Astrocyte (in vitro differentiated cells and primary cell): ENCODE measurements around the gene SH3PXD2B.

Experiments used
- CTCF ChIP-seq: IDR thresholded peaks from 2 replicates; pipeline ENCODE4 v1.5.1; 2011; ENCODE audit warnings: low read depth, mild to moderate bottlenecking, inconsistent platforms, low read length, moderate library complexity; ENCODE audit not compliant: insufficient read depth
- EZH2 ChIP-seq: IDR thresholded peaks from 2 replicates; pipeline ENCODE4 v1.6.1; 2012; ENCODE audit warnings: mild to moderate bottlenecking, low read length, inconsistent platforms; ENCODE audit not compliant: insufficient read depth

DNA sequence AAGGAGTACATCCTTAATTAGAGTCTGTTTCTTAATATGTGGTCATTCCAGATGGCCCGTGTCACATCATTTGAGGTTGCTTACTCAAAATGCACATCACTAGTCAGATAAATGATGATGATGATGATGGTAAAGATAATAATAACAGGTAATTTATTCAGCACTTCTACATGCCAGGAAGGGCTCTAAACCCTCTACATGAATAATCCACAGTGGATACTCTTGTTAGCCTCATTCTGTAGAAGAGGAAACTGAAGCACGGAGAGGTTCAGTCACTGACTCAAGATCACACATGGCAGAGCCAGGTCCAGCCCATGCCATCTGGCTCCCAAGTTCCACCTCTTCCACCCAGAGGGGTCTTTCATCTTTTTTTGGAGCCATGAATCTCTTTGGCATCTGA is 11.7 kb downstream of the SH3PXD2B start:
- no peak for TF ChIP-seq CTCF
- TF ChIP-seq EZH2, result no peak
